Measurements from ENCODE around the gene SNX27. TPM values are rescaled to one million over a fixed set of nuclear protein-coding genes. Genes with fewer than 3 reads are reported as not detected.
"Not testable (repeated sequence)": the region's sequence is repeated elsewhere in the genome, so short reads cannot be mapped to it uniquely, and the experiment has no call there.

SNX27 gene
- polyA plus RNA-seq, 3 donors from 2014 or later: 4.4 to 12.7 (median 9.0) TPM

GRCh38 chr1:151733126-151733525 lies 121.3 kb downstream of the SNX27 start:
- Mint-ChIP-seq H3K4me1 (no peaks in the 10 kb centered on the region), H3K36me3 (peaks cover 0 to 5% (median 0%) of the 10 kb centered on the region in 3 donors), H3K27me3 (ENCODE audit: low read depth in 3 of 3) (peaks cover 0 to 3% (median 2%) of the 10 kb centered on the region in 3 donors), H3K4me3 (no peak overlapping the region), H3K27ac (no peak overlapping the region), H3K9me3 (peaks cover 0 to 7% (median 0%) of the 10 kb centered on the region in 6 donors)
- DNase-seq: no peak

DNA sequence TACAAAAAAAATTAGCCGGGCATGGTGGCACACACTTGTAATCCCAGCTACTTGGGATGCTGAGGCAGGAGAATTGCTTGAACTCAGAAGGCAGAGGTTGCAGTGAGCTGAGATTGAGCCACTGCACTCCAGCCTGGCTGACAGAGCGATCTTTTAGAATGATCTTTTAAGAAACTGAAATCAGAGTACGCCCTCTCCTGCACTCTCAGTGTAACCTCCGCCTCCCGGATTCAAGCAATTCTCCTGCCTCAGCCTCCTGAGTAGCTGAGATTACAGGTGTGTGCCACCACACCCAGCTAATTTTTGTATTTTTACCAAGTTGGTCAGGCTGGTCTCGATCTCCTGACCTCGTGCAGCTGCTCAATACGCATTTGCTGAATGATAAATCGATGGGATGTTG lies 122.1 kb downstream of the SNX27 start:
- H3K4me3 Mint-ChIP-seq; H3K4me1 Mint-ChIP-seq; H3K27me3 Mint-ChIP-seq (ENCODE audit: low read depth in 3 of 3); H3K36me3 Mint-ChIP-seq; DNase-seq; H3K27ac Mint-ChIP-seq: not testable (repeated sequence)
- H3K9me3 Mint-ChIP-seq: peaks cover 0 to 10% (median under 1%) of the 10 kb centered on the region in 6 donors

- Mint-ChIP-seq H3K27me3 (ENCODE audit: low read depth in 3 of 3) (peaks cover 0 to 2% (median 1%) of the 10 kb centered on the region in 3 donors), H3K36me3 (peaks cover 0 to 5% (median 0%) of the 10 kb centered on the region in 3 donors)
These were observed 125.2 kb downstream of the SNX27 start for GRCh38 chr1:151737026-151737425.

GRCh38 chr1:151737479-151737878 lies 125.6 kb downstream of the SNX27 start:
- H3K36me3 Mint-ChIP-seq: peaks cover 0 to 5% (median 0%) of the 10 kb centered on the region in 3 donors
- H3K4me3 Mint-ChIP-seq: no peak overlapping the region

More at GRCh38 chr1:151737026-151737425, 125.2 kb downstream of the SNX27 start:
- no peak overlapping the region for H3K4me3 Mint-ChIP-seq
- DNase-seq: no peak
- H3K4me1 Mint-ChIP-seq: no peaks in the 10 kb centered on the region
- peaks cover 0 to 10% (median under 1%) of the 10 kb centered on the region in 6 donors for H3K9me3 Mint-ChIP-seq
- H3K27ac Mint-ChIP-seq: no peak overlapping the region

DNA sequence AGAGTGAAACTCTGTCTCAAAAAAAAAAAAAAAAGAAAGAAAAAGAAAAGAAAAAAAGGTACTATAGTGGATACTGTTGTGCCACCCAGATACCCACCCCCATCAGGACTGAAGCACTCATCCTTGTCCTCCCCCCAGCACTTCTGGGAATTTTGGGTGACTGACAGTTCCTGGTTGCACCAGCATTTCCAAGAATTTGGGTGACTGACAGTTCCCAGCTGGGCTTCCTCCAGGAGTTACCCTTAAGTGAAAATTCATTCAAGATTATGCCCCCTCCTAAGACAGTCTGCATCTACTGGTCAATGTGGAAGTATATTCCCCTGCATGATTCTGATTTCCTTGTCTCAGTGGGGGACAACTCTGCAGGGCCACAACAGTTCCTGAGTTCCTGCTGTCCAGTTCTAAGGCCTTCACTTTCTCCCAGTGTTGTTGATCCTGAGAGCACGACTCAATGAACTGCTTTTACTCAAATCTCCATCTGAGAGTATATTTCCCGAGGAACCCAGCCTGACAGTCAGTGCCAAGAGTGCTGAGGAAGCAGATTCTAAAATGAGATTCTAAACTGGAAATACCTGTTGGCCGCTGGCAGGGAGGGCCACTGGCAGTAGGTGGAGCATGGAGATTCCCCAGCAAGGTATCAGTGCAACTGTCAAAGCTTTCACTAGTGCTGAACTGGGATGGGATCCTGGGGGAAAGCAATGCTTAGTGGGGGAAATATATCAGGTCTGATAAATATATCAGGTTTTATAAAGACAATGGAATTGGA lies 127.9 kb downstream of the SNX27 start:
- H3K27me3 Mint-ChIP-seq (ENCODE audit: low read depth in 3 of 3): peaks cover 0 to 2% (median 1%) of the 10 kb centered on the region in 3 donors
- no peak overlapping the region for H3K4me3 Mint-ChIP-seq
- no peak overlapping the region for H3K27ac Mint-ChIP-seq
- peaks cover 0 to 5% (median 0%) of the 10 kb centered on the region in 3 donors for H3K36me3 Mint-ChIP-seq
- H3K4me1 Mint-ChIP-seq: no peaks in the 10 kb centered on the region
- H3K9me3 Mint-ChIP-seq: peaks cover 0 to 10% (median under 1%) of the 10 kb centered on the region in 6 donors
- no peak for DNase-seq

More at GRCh38 chr1:151737479-151737878, 125.6 kb downstream of the SNX27 start:
- peaks cover 0 to 10% (median under 1%) of the 10 kb centered on the region in 6 donors for H3K9me3 Mint-ChIP-seq
- H3K27me3 Mint-ChIP-seq (ENCODE audit: low read depth in 3 of 3): peaks cover 0 to 2% (median 1%) of the 10 kb centered on the region in 3 donors
- H3K27ac Mint-ChIP-seq: no peak overlapping the region
- no peak for DNase-seq
- no peaks in the 10 kb centered on the region for H3K4me1 Mint-ChIP-seq

DNA sequence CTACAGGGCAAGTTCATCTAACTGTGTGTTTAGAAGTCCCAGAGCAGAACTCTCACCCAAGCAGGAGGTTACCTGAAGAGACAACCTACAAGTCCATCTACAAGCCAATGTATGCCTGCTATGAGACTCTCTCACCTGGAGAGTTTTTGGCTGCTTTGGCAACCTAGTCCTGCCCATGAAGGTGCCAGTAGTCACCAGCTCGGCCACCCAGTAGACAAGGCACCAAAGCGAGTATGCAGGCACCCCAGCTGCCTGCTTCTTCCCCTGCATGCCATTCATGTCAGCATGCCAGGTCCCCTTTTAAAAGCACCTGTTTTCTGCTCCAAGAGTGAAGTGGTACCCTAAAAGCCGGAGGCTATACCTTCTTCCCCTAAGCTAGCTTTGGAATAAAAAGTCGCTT lies 129.7 kb downstream of the SNX27 start:
- H3K4me3 Mint-ChIP-seq: no peak overlapping the region
- peaks cover 0 to 5% (median 0%) of the 10 kb centered on the region in 3 donors for H3K36me3 Mint-ChIP-seq
- H3K27me3 Mint-ChIP-seq (ENCODE audit: low read depth in 3 of 3): peaks cover 1 to 6% (median 3%) of the 10 kb centered on the region in 3 donors
- H3K27ac Mint-ChIP-seq: no peak overlapping the region
- DNase-seq: no peak
- no peaks in the 10 kb centered on the region for H3K4me1 Mint-ChIP-seq
- peaks cover 0 to 10% (median under 1%) of the 10 kb centered on the region in 6 donors for H3K9me3 Mint-ChIP-seq

Other genes starting within 250 kb of the SNX27 start
- gene SELENBP1, start 239.3 kb upstream of the SNX27 start, polyA plus RNA-seq: not detected
- gene PSMB4, start 212.5 kb upstream of the SNX27 start, polyA plus RNA-seq: 10 to 100 TPM; 64.4 to 90.7 (median 71.4) TPM
- 1 to 10 TPM; 3.8 to 8.5 (median 6.7) TPM for gene POGZ, start 152.6 kb upstream of the SNX27 start, polyA plus RNA-seq
- gene CGN, start 100.7 kb upstream of the SNX27 start, polyA plus RNA-seq: under 1 TPM in 1 of 3 donors, not detected in 2; 0.87 TPM
- 1 to 10 TPM in 2 of 3 donors, under 1 TPM in 1; 0.83 to 4.2 (median 1.3) TPM for gene TUFT1, start 71.7 kb upstream of the SNX27 start, polyA plus RNA-seq
- not detected for gene CELF3, start 104.8 kb downstream of the SNX27 start, polyA plus RNA-seq
- gene RIIAD1, start 109.5 kb downstream of the SNX27 start, polyA plus RNA-seq: not detected
- gene MRPL9, start 151.4 kb downstream of the SNX27 start, polyA plus RNA-seq: 100 to 1,000 TPM; 120 to 128 (median 128) TPM
- 10 to 100 TPM; 12.0 to 16.1 (median 16.0) TPM for gene TDRKH, start 178.4 kb downstream of the SNX27 start, polyA plus RNA-seq
- gene LINGO4, start 193.4 kb downstream of the SNX27 start, polyA plus RNA-seq: 1 to 10 TPM in 1 of 3 donors, not detected in 2; 1.3 TPM
- gene RORC, start 219.8 kb downstream of the SNX27 start, polyA plus RNA-seq: 1 to 10 TPM in 2 of 3 donors, under 1 TPM in 1; 0.40 to 1.6 (median 1.4) TPM
- gene C2CD4D, start 227.8 kb downstream of the SNX27 start, polyA plus RNA-seq: under 1 TPM; 0.22 to 0.52 (median 0.32) TPM
- under 1 TPM in 1 of 3 donors, not detected in 2; 0.56 TPM for gene THEM5, start 241.7 kb downstream of the SNX27 start, polyA plus RNA-seq